Activated CD8-positive, alpha-beta memory T cell treated with anti-CD3 and anti-CD28 coated beads for 36 hours (primary cell): ENCODE data around the gene SPI1. TPM values are rescaled to one million over a fixed set of nuclear protein-coding genes. Genes with fewer than 3 reads are reported as not detected.

Experiments
- CTCF ChIA-PET: fragments of 350-600 bp; sonication (Branson Sonifier 250); formaldehyde crosslinking; loops from one replicate; lab custom pipeline; 2021; ENCODE audit warnings: antibody characterized with exemption; lab: Charles Lee
- POLR2A ChIA-PET: fragments of 350-600 bp; sonication (Branson Sonifier 250); formaldehyde crosslinking; loops from one replicate; lab custom pipeline; 2021; ENCODE audit warnings: antibody characterized with exemption; lab: Charles Lee
- total RNA-seq, 2 experiments: library from RNA; stranded (reverse); gene quantifications; one replicate each; pipeline ENCODE4 v1.2.3, GENCODE V29; 2021

The SPI1 gene
- total RNA-seq, 2 experiments from 2014 or later: not detected

GRCh38 chr11:47353978-47354774 is 24.2 kb downstream of the SPI1 start:
- POLR2A ChIA-PET: no interaction called here
- CTCF ChIA-PET: interaction anchor here (0.6 kb wide), 1 partner anchor 97 kb away, joined by 3 read pairs; no protein-coding TSS in a partner anchor

GRCh38 chr11:47352556-47352955 is 25.8 kb downstream of the SPI1 start, which contains the start of gene MYBPC3:
Gene MYBPC3, minus strand, starts transcription at chr11:47352702. Its CDS starts 55 bp downstream, at chr11:47352647.
- CTCF ChIA-PET: no interaction called here
- POLR2A ChIA-PET: no interaction called here

DNA sequence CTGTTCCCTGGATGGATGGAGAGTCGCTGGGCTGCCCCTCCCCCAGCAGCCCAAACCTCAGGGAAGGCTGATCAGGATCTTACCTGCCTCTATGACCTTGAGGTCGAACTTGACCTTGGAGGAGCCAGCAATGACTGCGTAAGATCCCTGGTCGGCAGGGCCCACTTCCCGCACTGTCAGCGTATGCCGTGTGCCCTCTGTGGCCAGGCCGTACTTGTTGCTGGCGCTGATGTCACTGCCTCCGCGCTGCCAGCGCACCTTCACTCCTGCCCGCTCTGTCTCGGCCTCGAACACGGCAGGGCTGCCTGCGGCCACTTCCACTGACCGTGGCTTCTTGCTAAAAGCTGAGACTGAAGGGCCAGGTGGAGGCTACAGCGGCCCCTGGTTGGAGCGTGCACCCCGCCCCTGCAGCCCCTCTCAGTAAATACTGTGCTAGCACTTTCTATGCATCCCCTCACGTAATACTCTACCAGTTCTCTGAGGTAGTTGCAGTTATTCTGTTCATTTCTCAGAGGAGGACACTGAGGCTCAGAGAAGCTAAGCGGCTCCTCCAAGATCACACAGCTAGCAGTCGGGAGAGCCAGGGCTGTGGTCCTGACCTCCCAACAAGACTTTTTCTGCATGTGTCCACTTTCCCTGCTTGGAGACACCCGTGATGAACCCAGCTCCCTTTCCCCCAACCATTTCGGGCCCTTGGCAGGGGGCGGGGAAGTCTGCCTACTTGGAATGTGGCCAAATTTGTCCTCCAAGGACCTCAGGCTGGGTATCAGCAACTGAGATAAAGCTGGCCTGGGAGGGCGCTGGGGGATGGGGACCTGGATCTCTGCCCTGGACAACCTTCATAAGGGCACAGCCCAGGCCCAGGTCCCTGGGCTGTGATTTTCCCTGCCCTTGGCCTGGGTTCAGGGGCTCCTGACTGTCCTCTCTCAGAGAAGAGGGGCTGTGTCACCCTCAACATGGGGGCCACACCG is 26.9 kb downstream of the SPI1 start:
- ChIA-PET POLR2A (no interaction called here), CTCF (interaction anchor here (0.6 kb wide), 1 partner anchor 144 kb away, joined by 3 read pairs; no protein-coding TSS in a partner anchor)

DNA sequence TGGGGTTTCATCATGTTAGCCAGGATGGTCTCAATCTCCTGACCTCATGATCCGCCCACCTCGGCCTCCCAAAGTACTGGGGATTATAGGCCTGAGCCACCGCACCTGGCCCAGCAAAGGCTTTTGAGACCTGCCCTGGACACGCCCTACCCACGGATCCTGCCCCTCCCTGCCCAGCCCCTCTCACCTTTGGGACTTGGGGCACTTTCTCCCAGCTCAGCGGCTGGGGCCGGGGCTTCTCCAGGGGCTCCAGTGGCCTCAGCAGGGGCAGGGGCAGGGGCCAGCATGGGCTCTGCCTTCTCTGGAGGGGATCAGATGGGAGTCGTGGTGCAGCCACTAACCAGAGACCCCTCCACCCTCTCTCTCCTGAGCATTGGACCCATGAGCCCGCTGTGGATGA is 28.0 kb downstream of the SPI1 start:
- ChIA-PET POLR2A (no interaction called here), CTCF (no interaction called here)

GRCh38 chr11:47349521-47350095 is 28.7 kb downstream of the SPI1 start:
- ChIA-PET CTCF (no interaction called here), POLR2A (interaction anchor here (0.8 kb wide), 1 partner anchor 409 kb away, joined by 5 read pairs; no protein-coding TSS in a partner anchor)

DNA sequence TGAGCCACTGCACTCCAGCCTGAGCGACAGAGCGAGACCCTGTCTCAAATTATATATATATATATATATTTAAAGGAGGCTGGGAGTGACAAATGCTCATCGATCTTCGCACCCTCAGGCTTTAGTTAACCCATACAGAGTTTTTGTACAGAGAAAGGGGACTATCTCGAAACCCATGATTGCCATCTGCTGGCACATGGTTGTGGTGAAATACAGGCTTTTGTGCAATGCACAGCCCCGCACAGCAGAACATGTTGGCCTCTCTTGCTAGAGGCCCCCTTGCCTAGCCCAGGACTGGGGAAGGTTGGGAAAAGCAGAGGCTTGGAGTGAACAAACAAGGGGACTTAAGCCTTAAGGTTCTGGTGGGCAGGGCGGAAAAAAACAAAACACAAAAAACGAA is 29.5 kb downstream of the SPI1 start:
- CTCF ChIA-PET: no interaction called here
- POLR2A ChIA-PET: no interaction called here

- POLR2A ChIA-PET: no interaction called here
- CTCF ChIA-PET: no interaction called here
These were observed 30.1 kb downstream of the SPI1 start for GRCh38 chr11:47348131-47348802.

GRCh38 chr11:47347137-47347536 is 31.2 kb downstream of the SPI1 start:
- POLR2A ChIA-PET: no interaction called here

GRCh38 chr11:47345890-47346563 is 32.3 kb downstream of the SPI1 start:
- CTCF ChIA-PET: interaction anchor here (1.4 kb wide), 1 partner anchor 9 kb away, joined by 3 read pairs; no protein-coding TSS in a partner anchor
- POLR2A ChIA-PET: interaction anchor here (0.7 kb wide), 1 partner anchor 232 kb away, joined by 6 read pairs; no protein-coding TSS in a partner anchor

More at GRCh38 chr11:47347137-47347536, 31.2 kb downstream of the SPI1 start:
- CTCF ChIA-PET: interaction anchor here (1.4 kb wide), 1 partner anchor 10 kb away, joined by 3 read pairs; no protein-coding TSS in a partner anchor

GRCh38 chr11:47342854-47343253 is 35.5 kb downstream of the SPI1 start:
- POLR2A ChIA-PET: no interaction called here
- CTCF ChIA-PET: no interaction called here

GRCh38 chr11:47342036-47342803 is 36.1 kb downstream of the SPI1 start:
- POLR2A ChIA-PET: no interaction called here
- CTCF ChIA-PET: interaction anchor here (0.6 kb wide), 1 partner anchor 48 kb away, joined by 3 read pairs; no protein-coding TSS in a partner anchor

GRCh38 chr11:47340980-47341775 is 37.2 kb downstream of the SPI1 start:
- CTCF ChIA-PET: no interaction called here
- POLR2A ChIA-PET: no interaction called here

GRCh38 chr11:47340010-47340409 is 38.3 kb downstream of the SPI1 start:
- ChIA-PET POLR2A (no interaction called here), CTCF (no interaction called here)

DNA sequence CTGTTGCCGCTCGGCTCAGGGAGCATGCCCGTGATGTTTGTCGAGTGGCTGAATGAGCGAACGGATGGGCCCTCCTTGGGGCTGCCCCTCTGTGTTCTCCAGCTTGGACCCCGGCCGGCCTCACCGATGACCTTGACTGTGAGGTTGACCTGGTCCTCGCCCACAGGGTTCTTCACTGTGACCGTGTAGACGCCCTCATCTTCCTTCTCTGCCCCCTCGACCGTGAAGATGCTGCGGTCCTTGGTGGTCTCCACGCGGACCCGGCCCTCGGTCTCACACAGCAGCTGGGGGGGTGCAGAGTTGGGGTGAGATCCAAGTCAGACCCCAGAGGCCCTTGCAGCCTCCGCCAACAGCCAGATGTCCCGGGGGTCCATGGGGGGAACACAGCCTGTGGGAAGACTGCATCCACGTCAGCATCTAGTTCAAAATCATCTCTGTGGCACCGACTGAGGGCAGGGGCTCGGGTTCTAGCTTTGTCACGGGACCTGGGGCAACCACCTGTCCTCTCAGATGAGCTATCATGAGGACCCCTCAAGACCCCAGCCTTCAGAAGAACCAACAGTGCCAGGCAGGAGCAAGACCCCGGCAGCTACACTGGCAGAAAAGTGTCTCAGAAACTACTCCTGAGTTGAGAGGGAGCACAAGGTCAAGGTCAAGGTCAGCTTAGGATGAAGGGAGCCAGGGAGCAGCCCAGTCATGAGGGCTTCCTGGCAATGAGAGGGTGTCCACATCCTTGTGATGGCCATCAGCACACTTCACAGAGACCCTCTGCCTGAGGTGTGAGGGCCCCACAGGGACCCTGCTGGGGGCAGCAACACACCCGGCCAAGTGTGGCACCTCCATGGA is 39.7 kb downstream of the SPI1 start:
- CTCF ChIA-PET: no interaction called here
- POLR2A ChIA-PET: interaction anchor here (0.5 kb wide), 1 partner anchor 76 kb away, joined by 4 read pairs; no protein-coding TSS in a partner anchor

DNA sequence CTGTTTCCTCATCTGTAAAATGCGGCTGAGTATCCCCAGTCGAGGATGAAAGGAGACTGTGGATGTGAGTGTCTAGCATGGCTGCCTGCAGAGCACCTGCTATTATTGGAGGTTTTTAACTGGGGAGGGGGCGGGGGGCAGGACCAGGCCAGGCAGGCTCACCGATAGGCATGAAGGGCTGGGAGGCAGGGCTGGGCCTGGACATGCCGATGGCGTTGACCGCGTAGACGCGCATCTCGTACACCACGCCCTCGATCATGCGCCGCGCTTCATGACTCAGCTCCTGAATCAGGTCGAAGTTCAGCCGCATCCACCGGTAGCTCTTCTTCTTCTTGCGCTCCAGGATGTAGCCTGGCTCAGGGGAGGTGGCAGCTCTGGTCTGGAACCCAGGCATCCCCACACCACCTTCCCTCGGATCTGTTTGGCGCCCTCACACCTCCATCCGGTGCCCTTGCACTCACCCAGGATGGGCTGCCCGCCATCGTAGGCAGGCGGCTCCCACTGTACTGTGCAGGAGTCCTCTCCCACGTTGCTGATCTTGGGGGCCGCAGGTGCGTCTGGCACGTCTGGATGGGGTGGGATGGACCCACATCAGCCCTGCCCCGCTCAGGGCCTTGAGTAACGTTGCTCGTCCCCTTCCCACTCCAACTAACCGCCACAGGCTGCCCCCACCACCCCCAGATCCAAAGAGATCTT is 41.0 kb downstream of the SPI1 start:
- ChIA-PET POLR2A (no interaction called here), CTCF (interaction anchor here (0.9 kb wide), 1 partner anchor 10 kb away, joined by 3 read pairs; no protein-coding TSS in a partner anchor)
